Measurements from ENCODE around the gene NAT10. TPM values are rescaled to one million over a fixed set of nuclear protein-coding genes. Genes with fewer than 3 reads are reported as not detected.

NAT10 gene
- polyA plus RNA-seq, 5 donors = 52.9 to 62.7 (median 59.4) TPM

DNA sequence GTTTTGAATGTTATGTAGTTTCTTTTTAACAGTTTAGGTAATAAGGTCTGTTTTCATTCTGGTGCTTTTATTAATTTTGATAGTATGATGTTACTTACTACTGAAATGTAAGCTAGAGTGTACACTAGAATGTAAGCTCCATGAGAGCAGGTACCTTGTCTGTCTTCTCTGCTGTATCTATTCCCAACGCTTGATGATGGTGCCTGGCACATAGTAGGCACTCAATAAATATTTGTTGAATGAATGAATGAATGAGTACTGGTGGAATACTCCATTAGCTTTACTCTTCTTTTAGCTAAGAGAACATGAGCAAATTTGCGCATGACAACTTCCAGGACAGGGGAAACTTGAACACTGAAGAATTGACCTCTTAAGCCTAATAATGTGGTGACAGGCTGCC is 6.6 kb upstream of the NAT10 start:
- no peak for DNase-seq

DNA sequence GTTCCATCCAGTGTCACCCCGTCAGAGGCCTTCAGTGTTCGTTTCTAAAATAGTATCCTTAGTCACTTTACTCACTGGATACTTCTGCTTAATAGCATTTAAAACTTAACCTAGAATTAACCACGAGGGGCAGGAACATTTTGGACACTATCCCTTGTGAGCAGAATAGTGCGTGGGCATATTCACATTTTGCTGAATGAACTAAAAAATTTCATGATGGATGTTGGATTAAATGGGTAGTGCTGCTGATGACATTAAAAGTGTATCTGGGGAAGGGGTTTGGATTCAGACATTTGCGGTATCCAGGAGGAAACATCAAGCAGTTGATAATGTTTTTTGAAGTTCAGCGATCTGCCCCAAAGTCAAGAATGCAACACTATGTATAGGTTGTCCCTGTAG is 750 bp upstream of the NAT10 start:
- no peak for DNase-seq

DNA sequence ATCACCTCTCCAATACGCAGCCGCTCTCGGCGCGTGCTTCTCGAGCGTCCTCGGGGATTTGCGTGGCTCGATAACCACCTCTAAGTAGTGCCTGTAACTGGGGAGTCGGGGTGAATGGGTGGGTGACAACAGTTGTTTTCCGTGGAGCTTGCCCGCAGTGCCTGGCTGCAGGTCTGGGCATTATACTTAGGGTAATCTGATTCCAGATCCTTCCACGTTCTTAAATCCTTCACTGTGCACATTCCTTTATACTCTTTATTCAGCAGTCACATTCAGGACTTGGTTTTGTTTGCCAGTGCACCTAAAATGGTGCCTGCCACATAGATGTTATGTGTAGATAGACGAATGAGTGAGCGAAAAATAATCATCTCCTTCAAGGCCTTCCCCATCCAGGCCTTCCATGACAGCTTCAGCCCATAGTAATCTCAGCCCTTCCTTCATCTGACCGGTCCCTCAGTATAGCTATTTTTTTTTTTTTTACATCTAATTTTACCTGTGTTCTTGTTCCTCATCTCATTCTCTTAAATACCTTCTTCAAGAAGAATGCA is 602 bp downstream of the NAT10 start:
- peak in 1 of 2 donors; percentile 8 for DNase-seq

DNA sequence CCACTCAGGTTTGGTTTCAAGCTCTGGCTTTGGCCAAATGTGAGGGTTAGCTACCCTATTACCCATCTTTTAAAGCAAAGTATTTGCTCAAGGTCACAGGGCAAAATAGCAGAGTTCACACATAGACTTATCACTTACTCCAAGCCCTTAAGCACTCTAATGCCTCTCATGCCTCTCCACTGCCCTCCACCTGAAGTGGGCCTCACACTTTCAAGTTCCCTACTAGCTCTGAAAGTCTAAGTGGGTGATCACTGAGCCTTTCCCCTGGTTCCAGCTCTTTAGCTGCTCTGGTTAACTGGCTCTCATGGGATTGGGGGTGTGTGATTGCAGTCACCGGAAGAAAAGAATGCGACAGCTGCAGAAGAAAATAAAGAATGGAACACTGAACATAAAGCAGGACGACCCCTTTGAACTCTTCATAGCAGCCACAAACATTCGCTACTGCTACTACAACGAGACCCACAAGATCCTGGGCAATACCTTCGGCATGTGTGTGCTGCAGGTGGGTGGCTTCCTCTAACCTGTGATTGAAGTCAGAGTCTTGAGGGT is 6.4 kb downstream of the NAT10 start:
- peak in 1 of 2 donors; percentile 9 for DNase-seq

DNA sequence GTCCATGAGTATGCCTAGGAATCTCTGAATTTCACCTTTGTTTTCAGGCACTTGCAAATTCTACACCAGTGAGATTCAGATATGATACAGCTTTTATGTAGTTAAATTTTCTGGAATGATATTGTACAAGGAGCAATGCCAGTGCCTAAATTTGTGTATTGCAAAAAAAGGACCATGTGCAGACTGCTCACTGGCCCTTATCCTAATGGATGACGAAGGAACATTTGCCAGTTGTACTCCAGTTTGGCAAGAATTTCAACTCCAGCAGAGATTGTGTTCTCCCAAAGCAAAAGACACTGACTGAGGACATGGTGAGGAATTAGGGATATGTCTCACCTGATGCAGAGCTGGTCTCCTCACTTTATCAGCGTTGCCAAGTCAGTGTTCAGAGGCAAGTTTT is 8.6 kb downstream of the NAT10 start:
- DNase-seq = no peak

DNA sequence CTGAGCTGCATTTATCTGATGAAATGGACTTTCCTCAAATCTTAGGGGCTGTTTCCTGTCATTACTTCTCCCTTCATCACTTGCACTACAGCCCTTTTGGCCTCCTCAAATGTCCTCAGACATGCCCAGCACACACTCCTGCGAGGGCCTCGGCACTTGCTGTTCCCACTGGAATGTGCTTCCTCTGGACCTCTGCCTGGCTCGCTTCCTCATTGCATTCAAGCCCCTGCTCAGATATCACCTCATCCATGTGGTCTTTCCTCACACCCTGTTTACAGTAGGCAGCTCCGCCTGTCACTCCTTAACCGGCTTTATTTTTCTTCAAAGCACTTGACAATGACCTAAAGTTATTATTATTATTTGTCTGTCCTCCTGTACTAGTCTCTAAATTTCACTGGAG is 9.0 kb downstream of the NAT10 start:
- no peak for DNase-seq

DNA sequence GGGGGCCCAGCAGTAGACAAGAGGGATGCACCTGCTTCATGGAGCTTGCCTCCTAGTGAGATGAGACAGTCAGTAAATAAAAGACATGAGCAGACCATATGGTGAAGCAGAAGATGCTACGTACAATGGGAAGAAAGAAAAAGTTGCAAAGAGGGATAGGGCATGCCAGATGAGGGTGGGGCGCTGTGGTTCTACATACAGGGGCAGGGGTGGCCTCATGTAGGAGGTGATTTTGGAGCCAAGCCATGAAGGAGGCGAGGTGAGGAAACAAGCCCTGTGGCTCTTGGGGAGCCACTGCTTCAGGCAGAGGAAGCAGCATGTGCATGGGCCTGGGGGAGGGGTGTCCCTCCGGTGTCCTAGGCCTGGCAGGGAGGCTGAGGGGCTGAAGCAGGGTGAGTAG is 15.2 kb downstream of the NAT10 start:
- DNase-seq = no peak

DNA sequence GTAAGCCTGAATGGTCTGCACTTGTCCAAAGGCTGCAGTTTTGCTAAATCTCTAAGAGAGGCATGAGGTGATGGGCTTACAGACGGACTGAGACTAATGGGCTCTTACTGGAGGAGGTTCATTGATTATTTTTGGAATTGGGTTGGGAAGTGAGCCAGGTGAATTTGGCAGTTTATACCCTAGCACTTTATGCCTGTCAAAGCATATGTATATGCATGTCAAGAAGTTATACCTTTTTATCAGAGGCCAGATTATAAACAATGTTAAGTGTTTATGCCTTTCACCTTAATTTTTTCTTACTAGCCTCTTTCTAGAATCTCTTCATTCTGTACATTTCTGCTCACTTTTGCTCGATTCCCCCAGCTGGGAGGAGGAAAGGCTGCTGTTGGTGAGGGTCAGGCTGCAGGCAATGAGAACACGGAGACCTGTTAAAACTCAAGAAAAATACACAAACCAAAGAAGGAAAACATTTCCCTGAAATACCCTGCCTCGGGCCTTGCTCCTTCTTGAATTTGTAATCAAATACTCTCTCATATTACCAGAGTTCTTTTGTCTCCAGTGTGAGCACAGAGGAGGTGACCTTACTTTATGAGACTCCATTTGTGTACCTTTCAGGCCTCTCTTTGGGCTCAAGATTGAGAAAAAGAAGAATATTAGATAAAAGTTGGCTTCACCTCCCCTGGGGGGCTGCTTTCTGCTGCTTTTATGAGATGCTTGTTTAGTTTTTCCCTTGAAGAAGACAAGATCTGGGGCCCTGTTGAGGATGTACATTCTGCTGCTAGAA is 19.6 kb downstream of the NAT10 start:
- DNase-seq = no peak

DNA sequence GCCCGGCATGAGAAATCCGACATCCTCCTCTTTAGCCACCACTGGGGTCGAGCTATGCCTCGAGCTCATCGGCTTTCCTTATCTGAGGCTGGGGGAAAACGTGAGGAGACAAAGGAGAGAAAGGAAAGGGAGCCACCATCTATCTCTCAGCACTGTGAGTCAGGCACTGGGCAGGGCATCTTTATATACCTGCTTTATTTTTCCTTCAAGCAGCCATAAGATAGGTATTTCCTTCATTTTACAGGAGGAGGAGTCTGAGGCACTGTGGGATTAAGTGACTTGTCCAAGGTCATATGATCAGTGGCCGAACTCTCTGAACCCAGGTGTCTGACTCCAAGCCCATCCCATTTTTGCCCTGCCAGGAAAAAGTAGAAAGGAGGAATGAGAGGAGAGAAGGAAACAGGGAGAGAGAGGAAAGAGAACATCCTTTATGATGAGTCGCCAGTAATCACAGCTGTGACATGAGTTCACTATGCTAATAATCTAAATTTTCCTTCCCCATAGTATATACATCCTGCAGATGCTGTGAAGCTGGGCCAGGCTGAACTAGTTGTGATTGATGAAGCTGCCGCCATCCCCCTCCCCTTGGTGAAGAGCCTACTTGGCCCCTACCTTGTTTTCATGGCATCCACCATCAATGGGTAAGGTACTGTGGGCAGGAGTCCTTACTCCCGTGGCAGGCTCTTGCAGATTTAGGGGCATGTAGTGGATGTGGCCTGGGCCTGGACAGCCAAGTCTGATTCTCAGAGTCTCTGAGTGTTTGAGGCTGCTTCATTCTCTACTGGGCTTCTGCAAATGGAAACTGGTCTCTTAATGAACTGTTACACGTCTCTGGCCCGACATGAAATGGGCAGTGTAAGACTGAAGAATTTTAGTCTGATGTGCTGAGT is 21.8 kb downstream of the NAT10 start:
- no peak for DNase-seq

DNA sequence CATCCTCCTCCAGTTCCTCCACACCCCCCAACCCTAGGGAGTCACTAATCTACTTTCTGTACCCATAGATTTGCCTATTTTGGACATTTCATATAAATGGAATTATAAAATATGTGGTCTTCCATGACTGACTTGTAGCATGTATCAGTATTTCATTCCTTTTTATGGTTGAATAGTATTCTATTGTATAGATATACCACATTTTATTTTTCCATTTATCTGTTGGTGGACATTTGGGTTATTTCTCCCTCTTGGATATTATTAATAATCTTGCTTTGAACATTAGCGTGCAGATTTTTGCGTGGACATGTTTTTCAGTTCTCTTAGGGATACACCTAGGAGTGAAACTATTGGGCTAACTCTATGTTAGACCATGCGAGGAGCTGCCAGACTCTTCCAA is 23.4 kb downstream of the NAT10 start:
- DNase-seq = no peak

DNA sequence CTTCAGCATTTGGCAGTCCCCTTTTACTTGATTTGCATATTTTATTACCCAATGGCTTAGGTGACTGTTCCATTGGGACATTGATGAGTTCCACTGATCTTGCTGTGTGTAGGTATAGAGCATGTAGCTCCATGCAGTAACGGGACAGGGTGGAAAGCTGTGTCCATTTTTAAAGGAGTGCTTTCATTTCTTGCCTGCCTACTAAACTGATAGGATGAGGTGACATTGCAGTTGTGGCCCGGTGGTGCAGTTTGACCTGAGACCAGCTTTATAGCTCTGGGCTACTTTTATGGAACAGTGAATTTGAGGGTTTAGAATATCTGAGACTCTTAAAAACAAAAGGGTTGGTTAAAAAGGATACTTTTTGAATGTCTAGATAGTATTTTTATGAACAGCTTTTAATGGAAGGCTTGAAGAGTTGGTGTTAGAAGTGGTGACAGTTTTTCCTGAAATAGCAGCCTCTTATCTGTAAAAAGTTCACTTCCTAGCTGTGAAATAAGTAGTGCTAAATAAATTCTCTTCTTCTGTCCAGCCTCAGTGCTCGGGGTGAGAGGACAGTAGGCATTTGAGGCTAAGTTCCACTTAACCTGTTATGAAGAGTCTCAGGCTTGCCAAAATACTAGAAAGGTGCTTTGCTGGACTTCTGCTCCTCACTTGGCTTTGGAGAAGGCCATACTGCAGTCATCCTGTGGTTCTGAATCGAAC is 27.0 kb downstream of the NAT10 start:
- DNase-seq = no peak

DNA sequence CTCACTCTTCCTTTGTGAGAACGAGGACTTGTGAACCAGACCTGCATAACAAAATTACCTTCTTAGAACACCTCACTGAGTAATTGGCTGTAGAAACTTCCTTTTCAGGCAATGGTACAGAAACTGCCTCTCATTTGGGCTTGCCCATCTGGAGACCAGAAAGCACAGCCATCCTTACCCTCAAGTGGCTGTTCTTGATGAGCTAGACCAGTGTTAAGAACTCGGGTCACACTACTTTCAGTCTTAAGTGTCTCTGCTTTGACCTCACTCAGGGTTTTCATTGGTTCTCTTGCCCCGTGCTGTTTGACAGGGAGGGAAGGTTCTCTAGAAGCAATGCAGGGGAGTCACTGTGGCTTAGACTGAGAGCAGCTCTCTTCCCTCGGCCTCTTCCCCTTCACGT is 29.3 kb downstream of the NAT10 start:
- DNase-seq = no peak

DNA sequence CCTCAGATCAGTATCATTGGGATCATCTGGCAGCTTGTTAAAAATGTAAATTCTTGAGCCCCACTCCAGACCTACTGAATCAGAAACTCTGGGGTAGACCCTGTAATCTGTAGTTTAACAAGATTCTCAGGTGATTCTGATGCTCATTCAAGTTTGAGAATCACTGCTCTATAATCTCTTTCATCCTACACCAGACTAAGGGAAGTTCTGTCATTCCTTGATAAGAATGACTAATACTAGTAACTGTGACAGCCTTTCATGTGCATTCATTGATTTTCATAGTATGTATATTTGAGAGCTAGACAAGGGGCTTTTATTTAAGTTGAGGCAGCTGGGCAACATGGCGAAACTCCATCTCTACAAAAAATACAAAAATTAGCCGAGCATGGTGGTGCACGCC is 30.0 kb downstream of the NAT10 start:
- DNase-seq = no peak

DNA sequence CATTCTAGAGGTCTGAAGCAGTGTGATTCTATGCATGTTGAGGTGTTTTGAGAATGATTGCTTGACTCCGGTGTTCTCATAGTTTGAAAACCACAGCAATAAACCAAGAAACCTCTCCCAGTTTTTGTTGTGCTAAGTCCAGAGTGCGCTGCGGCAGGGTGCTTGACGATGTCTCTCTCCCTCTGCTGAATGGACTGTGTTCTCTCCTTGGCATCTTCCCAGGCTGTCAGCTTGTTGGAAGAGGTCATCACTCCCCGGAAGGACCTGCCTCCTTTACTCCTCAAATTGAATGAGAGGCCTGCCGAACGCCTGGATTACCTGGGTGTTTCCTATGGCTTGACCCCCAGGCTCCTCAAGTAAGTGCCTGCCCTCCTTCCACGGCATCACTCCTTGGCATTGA is 31.0 kb downstream of the NAT10 start:
- no peak for DNase-seq

DNA sequence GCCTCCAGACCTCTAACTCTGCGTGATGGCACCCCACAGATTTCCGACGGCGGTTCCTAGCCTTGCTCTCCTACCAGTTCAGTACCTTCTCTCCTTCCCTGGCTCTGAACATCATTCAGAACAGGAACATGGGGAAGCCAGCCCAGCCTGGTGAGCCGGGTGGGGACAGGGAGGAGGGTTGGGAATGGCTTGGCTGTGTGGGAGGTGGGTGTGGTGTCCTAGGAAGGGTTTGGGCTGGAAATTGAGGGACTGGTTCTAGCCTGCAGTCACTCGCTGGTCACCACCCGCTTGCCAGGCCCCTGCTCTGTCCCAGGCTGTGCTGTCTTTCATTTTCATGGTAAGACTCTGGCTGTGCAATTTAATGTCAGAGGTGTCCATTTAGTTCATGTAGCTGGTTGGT is 33.9 kb downstream of the NAT10 start:
- no peak for DNase-seq

DNA sequence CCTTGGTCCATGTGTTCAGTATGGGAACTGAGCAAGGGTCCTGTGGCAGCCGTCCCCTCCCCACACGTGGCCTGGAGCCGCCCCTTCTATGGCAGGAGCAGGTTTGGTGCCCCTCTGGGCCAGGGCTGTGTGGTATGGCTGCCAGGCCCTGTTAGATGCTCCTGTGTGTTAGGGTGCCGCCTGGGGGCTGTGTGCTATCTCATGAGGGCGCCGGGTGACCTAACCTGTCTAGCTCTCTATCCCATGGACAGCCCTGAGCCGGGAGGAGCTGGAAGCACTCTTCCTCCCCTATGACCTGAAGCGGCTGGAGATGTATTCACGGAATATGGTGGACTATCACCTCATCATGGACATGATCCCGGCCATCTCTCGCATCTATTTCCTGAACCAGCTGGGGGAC is 34.7 kb downstream of the NAT10 start:
- DNase-seq = no peak

DNA sequence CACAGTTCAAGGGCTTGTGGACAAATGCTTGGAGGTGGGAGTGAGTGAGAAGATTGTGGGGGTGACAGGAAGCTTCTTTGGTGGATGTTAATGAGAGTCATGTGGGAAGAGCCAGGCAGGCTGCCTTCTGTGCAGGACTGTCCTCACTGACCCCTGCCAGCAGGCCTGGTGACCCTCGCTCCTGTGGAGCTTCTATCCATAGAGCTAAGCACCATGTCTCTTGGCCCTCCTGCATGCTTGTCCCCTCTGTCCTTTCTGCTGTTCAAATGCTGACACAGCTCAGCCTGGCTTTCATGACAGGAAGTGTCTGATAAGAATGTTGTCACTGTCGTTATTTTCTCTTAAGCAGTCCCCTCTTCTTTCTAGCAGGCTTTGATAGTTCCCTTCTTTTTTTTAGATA is 37.6 kb downstream of the NAT10 start:
- DNase-seq = no peak

DNA sequence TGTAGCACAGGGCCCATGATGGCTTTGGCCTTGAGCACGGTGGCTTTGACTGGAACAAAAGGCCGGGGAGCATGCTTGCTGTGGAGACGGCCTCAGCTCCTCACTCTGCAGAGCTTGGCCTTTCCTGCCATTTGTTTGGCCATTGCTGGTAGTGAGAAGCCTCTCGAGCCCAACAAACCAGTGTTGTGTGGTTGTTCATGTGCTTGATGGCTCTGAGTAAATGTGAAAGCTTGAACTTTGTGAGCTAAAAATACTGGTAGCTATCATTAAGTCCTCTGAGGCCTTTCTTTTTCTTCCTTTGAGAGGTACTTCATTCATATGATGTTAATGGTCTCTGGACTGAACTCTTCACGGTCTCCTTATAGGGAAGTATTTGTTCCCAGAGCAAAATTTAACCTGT is 39.6 kb downstream of the NAT10 start:
- no peak for DNase-seq

DNA sequence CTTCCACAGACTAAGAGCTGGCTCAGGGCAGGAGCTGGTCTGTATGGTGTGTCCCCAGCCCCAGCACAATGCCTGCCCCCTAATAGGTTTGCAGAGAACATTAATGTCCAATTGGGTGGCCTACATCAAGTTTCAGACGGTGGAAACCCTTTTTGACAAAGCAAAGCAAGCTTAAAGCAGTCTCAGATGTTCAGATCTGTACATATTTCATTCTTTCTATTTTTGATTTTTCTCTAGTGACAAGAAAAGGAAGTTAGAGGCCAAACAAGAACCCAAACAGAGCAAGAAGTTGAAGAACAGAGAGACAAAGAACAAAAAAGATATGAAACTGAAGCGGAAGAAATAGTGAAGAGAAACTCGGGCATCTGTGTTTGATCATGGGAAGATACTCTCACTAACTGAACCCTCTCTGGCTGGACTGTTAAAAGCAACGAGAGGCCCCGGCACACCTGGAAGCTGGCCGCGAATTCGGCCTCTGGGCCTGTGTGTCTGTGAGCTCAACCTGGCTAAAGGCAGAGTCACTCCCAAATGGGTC is 40.5 kb downstream of the NAT10 start:
- no peak for DNase-seq

DNA sequence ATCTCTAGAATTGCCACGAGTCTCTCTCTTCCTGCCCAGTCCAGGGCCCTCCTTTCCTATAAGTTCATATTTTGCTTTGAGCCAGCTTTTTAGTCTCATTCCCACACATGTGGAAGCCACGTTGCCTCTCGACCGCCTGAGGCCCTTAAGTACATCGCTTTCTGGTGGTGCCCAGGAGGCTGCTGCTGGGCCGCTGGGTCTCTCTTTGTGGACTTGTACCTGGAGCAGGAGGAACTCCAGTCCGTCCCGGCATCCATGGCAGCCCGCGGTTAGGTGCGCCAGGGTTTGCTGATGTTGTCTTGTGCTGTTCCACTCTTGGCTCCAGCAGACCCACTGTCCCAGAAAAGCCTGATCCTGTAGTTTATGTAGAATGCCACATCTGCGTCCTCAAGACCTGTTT is 41.0 kb downstream of the NAT10 start:
- DNase-seq = no peak

DNA sequence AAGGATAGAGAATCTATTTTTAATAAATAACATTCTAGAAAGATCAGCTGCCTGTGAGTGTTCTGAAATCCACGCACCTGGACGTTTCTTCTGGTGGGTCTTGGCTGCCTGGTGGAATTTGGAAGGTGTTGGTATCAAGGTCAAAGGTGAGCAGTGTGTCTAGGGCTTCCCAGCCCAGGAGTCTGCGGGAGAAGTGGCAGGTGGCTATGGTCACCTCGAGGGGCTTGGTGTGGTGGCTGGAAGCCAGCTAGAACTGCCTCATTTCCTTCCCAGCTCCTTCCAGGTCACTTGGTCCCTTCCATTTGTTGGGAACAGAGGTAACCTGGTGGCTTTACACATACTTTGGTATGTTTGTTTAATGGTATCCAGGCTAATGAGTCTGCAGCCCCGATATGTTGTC is 41.4 kb downstream of the NAT10 start:
- DNase-seq = no peak

DNA sequence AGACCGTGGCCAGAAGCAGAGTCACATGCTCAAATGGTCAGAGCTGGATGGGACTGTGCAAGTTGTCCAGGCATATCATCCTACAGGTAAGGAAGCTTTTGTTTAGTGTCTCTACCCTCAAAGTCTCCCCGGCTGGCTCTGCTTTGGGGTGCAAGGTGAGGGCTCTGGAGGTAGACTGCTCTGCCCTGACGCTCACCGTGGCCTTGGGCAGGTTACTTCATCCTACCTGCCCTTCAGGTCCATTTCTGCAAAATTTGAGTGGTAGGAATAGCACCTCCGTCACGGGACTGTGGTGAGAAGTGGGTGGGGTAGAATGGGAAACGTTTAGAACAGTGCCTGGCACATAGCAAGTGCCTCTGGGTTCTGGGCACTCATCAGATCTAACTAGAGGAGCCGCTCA is 42.2 kb downstream of the NAT10 start:
- no peak for DNase-seq

Measured in right lung (tissue), 5 donors.